HG02642 (cell line): ENCODE data around the gene THSD7B.
"Not testable (repeated sequence)": the region's sequence is repeated elsewhere in the genome, so short reads cannot be mapped to it uniquely, and the experiment has no call there.

Experiments
- ATAC-seq: cut with Tn5 transposase; IDR thresholded peaks from one replicate; pipeline ENCODE4 v1.9.1; 2021; ENCODE audit warnings: mild to moderate bottlenecking; ENCODE audit not compliant: unreplicated experiment, poor library complexity

THSD7B gene

GRCh38 chr2:137031731-137032130 is 266.4 kb downstream of the THSD7B start:
- no peak for ATAC-seq

DNA sequence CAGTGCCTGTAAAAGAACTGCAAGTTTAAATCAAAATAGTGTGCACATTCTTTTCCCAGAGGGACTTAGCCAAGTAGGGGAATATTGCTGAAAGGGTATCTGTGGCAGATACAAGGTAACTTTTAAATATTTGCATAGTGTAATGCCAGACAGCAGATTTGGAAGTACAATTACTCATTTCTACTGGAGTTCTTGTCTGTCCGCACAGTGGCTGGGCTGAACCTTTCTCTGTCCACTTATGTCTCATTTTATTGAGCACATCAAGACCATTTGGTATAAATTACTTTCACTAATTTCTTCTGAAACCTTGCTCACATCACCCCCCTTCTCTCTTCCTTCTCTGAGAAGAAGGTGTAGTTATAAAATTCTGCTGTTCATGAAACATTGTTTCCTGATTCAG is 271.3 kb downstream of the THSD7B start:
- ATAC-seq, result no peak

- no peak for ATAC-seq
Observed at GRCh38 chr2:137039482-137040152, 274.3 kb downstream of the THSD7B start.

- ATAC-seq, result no peak
Observed at GRCh38 chr2:137047369-137047768, 282.0 kb downstream of the THSD7B start.

DNA sequence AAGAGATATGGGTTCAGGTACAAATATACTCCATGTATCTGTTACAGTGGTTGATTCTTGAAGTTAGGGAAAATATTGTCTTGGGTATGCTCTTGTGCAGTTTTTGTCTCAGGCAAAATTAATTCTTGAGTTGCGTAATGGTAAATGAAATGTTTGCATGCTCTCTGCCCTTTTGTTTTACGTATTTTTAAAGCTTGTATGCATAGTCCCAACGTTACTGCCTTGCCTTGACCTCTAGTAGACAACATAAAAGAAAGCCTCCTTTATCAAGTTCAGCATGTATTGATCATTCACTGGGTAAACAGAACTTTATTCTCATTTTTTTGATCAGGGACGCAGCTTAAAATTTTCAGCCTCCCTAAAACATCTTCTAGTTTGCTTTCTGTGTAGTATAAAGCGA is 283.1 kb downstream of the THSD7B start:
- no peak for ATAC-seq

GRCh38 chr2:137049518-137049917 is 284.2 kb downstream of the THSD7B start:
- ATAC-seq, result no peak

- no peak for ATAC-seq
Observed at GRCh38 chr2:137050949-137051348, 285.6 kb downstream of the THSD7B start.

- ATAC-seq, result no peak
Observed at GRCh38 chr2:137051778-137052398, 286.5 kb downstream of the THSD7B start.

DNA sequence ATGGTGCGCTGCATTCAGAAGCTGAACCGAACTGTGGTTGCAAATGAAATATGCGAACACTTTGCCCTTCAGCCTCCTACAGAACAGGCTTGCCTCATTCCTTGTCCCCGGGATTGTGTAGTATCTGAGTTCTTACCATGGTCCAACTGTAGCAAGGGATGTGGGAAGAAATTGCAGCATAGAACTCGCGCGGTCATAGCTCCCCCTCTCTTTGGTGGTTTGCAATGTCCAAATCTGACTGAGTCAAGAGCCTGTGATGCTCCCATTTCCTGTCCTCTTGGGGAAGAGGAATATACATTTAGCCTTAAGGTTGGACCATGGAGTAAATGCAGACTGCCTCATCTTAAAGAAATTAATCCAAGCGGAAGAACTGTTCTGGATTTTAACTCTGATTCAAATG is 291.4 kb downstream of the THSD7B start:
- no peak for ATAC-seq

GRCh38 chr2:137076111-137076765 is 310.9 kb downstream of the THSD7B start:
- ATAC-seq, result not testable (repeated sequence)

DNA sequence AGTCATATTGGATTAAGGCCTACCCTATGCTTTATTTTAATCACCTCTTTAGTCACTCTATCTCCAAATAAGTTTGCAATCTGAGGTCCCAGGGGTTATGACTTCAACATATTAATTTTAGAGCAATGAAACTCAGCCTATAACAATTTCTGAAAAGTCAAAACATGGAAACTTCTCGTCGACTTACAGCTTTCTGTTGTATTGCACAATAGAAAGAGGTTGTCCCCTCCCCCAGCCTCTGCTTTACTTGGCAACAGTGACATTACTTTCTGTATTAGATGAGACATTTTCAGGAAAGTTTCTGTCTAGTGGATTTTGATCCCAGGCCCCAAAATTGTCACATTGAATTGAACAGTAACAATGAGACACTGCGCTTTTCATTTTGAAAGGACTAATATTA is 326.4 kb downstream of the THSD7B start:
- no peak for ATAC-seq

DNA sequence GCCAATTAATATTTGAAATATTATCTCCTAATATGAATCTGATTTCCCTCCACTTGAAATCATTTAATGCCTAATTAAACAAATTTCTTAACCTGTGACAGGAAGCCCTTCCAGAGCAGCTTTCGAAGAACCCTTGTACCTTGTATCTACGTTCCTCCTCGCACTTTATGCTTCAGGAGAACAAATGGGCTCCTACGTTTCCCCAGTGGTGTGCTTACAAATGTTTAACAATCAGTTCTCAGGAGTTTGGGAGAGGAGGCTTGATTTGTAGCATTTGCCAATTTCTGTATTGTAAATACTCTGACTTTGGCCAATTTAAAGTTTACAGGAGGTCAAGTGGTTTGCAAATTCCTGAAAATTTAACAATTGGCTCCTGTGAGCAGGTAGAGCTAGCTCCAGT is 327.8 kb downstream of the THSD7B start:
- no peak for ATAC-seq

GRCh38 chr2:137096187-137096586 is 330.8 kb downstream of the THSD7B start:
- no peak for ATAC-seq

GRCh38 chr2:137096693-137097092 is 331.3 kb downstream of the THSD7B start:
- no peak for ATAC-seq

DNA sequence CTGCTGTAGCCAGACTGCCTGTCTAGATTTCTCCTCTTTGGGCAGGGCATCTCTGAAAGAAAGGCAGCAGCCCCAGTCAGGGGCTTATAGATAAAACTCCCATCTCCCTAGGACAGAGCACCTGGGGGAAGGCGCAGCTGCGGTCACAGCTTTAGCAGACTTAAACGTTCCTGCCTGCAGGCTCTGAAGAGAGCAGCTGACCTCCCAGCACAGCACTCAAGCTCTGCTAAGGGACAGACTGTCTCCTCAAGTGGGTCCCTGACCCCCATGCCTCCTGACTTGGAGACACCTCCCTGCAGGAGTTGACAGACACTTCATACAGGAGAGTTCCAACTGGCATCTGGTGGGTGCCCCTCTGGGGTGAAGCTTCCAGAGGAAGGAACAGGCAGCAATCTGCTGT is 336.5 kb downstream of the THSD7B start:
- not testable (repeated sequence) for ATAC-seq

DNA sequence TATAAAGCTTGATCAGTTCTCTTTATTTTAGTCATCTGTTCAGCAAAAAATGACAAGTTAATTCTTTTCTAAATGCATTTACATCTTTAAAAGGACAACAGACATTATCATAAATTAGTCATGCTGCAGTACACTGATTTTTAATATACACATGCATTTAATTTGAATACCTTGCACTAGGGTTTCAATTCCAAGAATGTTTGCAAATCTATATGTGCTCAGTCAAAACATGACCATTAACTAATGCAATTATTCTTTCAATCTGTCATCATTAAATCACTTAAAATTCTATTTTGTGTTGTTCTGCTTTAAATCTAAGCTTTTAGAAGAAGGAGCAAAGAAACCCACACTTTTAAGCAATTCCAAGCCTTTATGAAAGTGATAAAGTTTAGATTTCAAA is 342.6 kb downstream of the THSD7B start:
- ATAC-seq, result no peak

- ATAC-seq, result no peak
Observed at GRCh38 chr2:137111896-137112295, 346.6 kb downstream of the THSD7B start.

GRCh38 chr2:137115081-137115794 is 349.9 kb downstream of the THSD7B start:
- ATAC-seq, result no peak

DNA sequence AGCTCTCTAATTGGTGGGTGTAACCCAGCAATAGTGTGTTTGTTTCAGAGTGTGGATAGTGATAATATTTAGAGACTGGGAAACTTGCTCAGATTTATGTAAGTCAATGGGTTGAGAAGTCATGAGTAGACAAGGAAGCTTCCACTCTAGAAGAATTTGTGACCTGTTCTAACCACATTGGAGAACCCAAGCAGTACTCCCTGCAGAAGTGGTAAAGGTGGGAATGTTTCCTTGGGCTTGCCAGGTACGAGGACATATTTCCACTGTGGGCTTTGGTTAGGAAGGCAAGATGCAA is 350.4 kb downstream of the THSD7B start:
- no peak for ATAC-seq

GRCh38 chr2:137117385-137117784 is 352.0 kb downstream of the THSD7B start:
- ATAC-seq, result no peak

GRCh38 chr2:137118140-137118539 is 352.8 kb downstream of the THSD7B start:
- ATAC-seq, result no peak
